Upper lobe of left lung (tissue), 6 donors: ENCODE measurements around the gene SAMD1. TPM values are rescaled to one million over a fixed set of nuclear protein-coding genes. Genes with fewer than 3 reads are reported as not detected.

Experiments
- ATAC-seq, 2 donors: fragments of 200-7000 bp; cut with Tn5 transposase; one replicate each; pipeline ENCODE4 v1.9.1; 2022; ENCODE audit warnings: mild to moderate bottlenecking in 2 of 2, moderate library complexity in 2 of 2; ENCODE audit not compliant: low FRiP score in 2 of 2
- DNase-seq, 2 donors: peaks; one replicate each; pipeline ENCODE4 v3.0.0-alpha.2; 2019 to 2020
- H3K27ac ChIP-seq, 4 donors: fragments of 200-600 bp; sonication (generic); one replicate each; pipeline ENCODE4 v1.5.1; 2016 to 2019
- H3K27me3 ChIP-seq, 4 donors: fragments of 200-600 bp; sonication (generic); one replicate each; pipeline ENCODE4 v1.5.1; 2017 to 2019
- H3K36me3 ChIP-seq, 4 donors: fragments of 200-600 bp; sonication (generic); one replicate each; pipeline ENCODE4 v1.5.1; 2016 to 2019
- H3K4me1 ChIP-seq, 4 donors: fragments of 200-600 bp; sonication (generic); one replicate each; pipeline ENCODE4 v1.5.1; 2018 to 2019
- H3K4me3 ChIP-seq, 4 donors: fragments of 200-600 bp; sonication (generic); one replicate each; pipeline ENCODE4 v1.5.1; 2017 to 2019; ENCODE audit warnings: mild to moderate bottlenecking in 2 of 4, moderate library complexity in 1 of 4
- H3K9me3 ChIP-seq, 4 donors: fragments of 200-600 bp; sonication (generic); one replicate each; pipeline ENCODE4 v1.5.1; 2018 to 2019
- CTCF ChIP-seq, 6 experiments: fragments of 450-650 bp in 4 of 6; fragments of 200-600 bp in 2 of 6; sonication (generic) in 2 of 6; IDR thresholded peaks; one replicate each; pipeline ENCODE4 v1.5.1; 2016 to 2019; ENCODE audit warnings: antibody characterized with exemption in 6 of 6
- EP300 ChIP-seq, 4 donors: sonication (generic); formaldehyde crosslinking; IDR thresholded peaks; one replicate each; pipeline ENCODE4 v1.5.1; 2017; ENCODE audit warnings: antibody characterized with exemption in 4 of 4, control low read depth in 2 of 4
- POLR2A ChIP-seq, 4 donors: fragments of 450-650 bp; IDR thresholded peaks; one replicate each; pipeline ENCODE4 v1.5.1; 2016 to 2017; ENCODE audit warnings: antibody characterized with exemption in 4 of 4, mild to moderate bottlenecking in 2 of 4
- POLR2AphosphoS5 ChIP-seq, 2 donors: sonication (generic); formaldehyde crosslinking; IDR thresholded peaks; one replicate each; pipeline ENCODE4 v1.5.1; 2017; ENCODE audit warnings: antibody characterized with exemption in 2 of 2
- WGBS, 2 donors: methylation state at CpG; one replicate each; pipeline ENCODE4 v1.1.5; 2017 to 2018; 5-methylcytosine and 5-hydroxymethylcytosine counted together
- total RNA-seq, 6 donors: library from RNA; depleted of rRNA in 4 of 6; stranded (reverse); fragments of >200 nt in 4 of 6; gene quantifications; one replicate each; pipeline versions ENCODE4 v1.1.0 to v1.2.1, GENCODE V29; 2016 to 2021
- donor health status: DM: no; HTN: no; CAD: no; lungs with moderate emphysema.
- donor health status: DM: no; HTN: yes; CAD: no; lungs with severe emphysema.

SAMD1 gene
- total RNA-seq, 6 donors from 2014 or later = 17.8 to 62.8 (median 37.0) TPM

- Histone ChIP-seq H3K36me3 (no peaks in the 10 kb centered on the region), H3K27ac (peak overlapping the region; percentile 95 to 98 (median 98)), H3K27me3 (no peaks in the 10 kb centered on the region), H3K9me3 (no peaks in the 10 kb centered on the region), H3K4me1 (peaks cover 36 to 43% (median 39%) of the 10 kb centered on the region in 4 donors), H3K4me3 (no peak overlapping the region)
- no peak for TF ChIP-seq POLR2AphosphoS5 (IDR thresholded peaks at IDR 0.05)
- no peak for TF ChIP-seq CTCF (IDR thresholded peaks at IDR 0.05)
- TF ChIP-seq POLR2A (IDR thresholded peaks at IDR 0.05) = no peak
- TF ChIP-seq EP300 (IDR thresholded peaks at IDR 0.05) = no peak
- DNase-seq (no peak), ATAC-seq (no peak)
- 89 to 91% methylated on average over 6 to 7 of the region's 7 CpGs for WGBS, 2 donors
Measured at GRCh38 chr19:14119644-14120496, 29.3 kb upstream of the SAMD1 start.

GRCh38 chr19:14119146-14119545, 28.6 kb upstream of the SAMD1 start:
- no peak for ATAC-seq
- Histone ChIP-seq H3K27me3 (no peaks in the 10 kb centered on the region), H3K27ac (peak overlapping the region; percentile 95 to 98 (median 98)), H3K36me3 (no peaks in the 10 kb centered on the region), H3K4me3 (peak overlapping the region in 3 of 4 donors; percentile 88 to 97 (median 92)), H3K4me1 (peaks cover 41 to 50% (median 45%) of the 10 kb centered on the region in 4 donors), H3K9me3 (no peaks in the 10 kb centered on the region)
- WGBS, 2 donors = 52 to 53% methylated on average over 3 of the region's 3 CpGs
- no peak for TF ChIP-seq CTCF (IDR thresholded peaks at IDR 0.05)
- TF ChIP-seq POLR2A (IDR thresholded peaks at IDR 0.05) = no peak
- TF ChIP-seq POLR2AphosphoS5 (IDR thresholded peaks at IDR 0.05) = no peak
- no peak for TF ChIP-seq EP300 (IDR thresholded peaks at IDR 0.05)
- DNase-seq = no peak

GRCh38 chr19:14118165-14119051, 27.9 kb upstream of the SAMD1 start:
- no peaks in the 10 kb centered on the region for H3K36me3 ChIP-seq
- peak overlapping the region; percentile 54 to 97 (median 90) for H3K4me3 ChIP-seq
- peak; percentile 64 to 70 for ATAC-seq
- H3K27me3 ChIP-seq = no peaks in the 10 kb centered on the region
- peak in 1 of 4 donors; percentile 60 for TF ChIP-seq EP300 (IDR thresholded peaks at IDR 0.05)
- TF ChIP-seq CTCF (IDR thresholded peaks at IDR 0.05) = peak in 3 of 6 experiments; percentile 4 to 33 (median 17)
- peak; percentile 83 to 91 for TF ChIP-seq POLR2AphosphoS5 (IDR thresholded peaks at IDR 0.05)
- TF ChIP-seq POLR2A (IDR thresholded peaks at IDR 0.05) = peak in 3 of 4 donors; percentile 55 to 82 (median 79)
- H3K4me1 ChIP-seq = peaks cover 48 to 56% (median 50%) of the 10 kb centered on the region in 4 donors
- peak overlapping the region; percentile 95 to 98 (median 98) for H3K27ac ChIP-seq
- no peaks in the 10 kb centered on the region for H3K9me3 ChIP-seq
- peak in 1 of 2 donors; percentile 96 for DNase-seq
- WGBS, 2 donors = 4 to 5% methylated on average over 18 to 21 of the region's 61 CpGs

- Histone ChIP-seq H3K36me3 (no peaks in the 10 kb centered on the region), H3K4me3 (peak within 1 kb of the TSS; percentile 88 to 97 (median 94)), H3K9me3 (no peaks in the 10 kb centered on the region), H3K27ac (peak within 1 kb of the TSS; percentile 95 to 98 (median 98)), H3K4me1 (peaks cover 55 to 63% (median 57%) of the 10 kb centered on the region in 4 donors), H3K27me3 (no peaks in the 10 kb centered on the region)
- TF ChIP-seq EP300 (IDR thresholded peaks at IDR 0.05) (no peak), POLR2AphosphoS5 (IDR thresholded peaks at IDR 0.05) (peak in 1 of 2 donors; percentile 72), POLR2A (IDR thresholded peaks at IDR 0.05) (peak in 1 of 4 donors; percentile 43), CTCF (IDR thresholded peaks at IDR 0.05) (no peak)
- DNase-seq (peak; percentile 99 to 100), ATAC-seq (peak; percentile 97)
- no CpG with 5 or more reads among the region's 67 CpGs for WGBS, 2 donors
Measured at GRCh38 chr19:14117668-14118164, 27.2 kb upstream of the SAMD1 start, which contains the start of gene PRKACA. Gene PRKACA (minus strand): TSS chr19:14117762. CDS start chr19:14117547, 215 bp downstream.
